Activated CD4-positive, alpha-beta memory T cell treated with anti-CD3 and anti-CD28 coated beads, Interleukin-2, amount 10 ng/mL, durations not matched to agents 7 days and 5 days (primary cell): ENCODE results near the gene PLD3. TPM values are rescaled to one million over a fixed set of nuclear protein-coding genes. Genes with fewer than 3 reads are reported as not detected.
"Not testable (repeated sequence)": the region's sequence is repeated elsewhere in the genome, so short reads cannot be mapped to it uniquely, and the experiment has no call there.

Experiments used
- CTCF ChIA-PET: fragments of 350-600 bp; sonication (Branson Sonifier 250); formaldehyde crosslinking; loops from one replicate; lab custom pipeline; 2021; ENCODE audit warnings: antibody characterized with exemption, inconsistent platforms; lab: Charles Lee
- POLR2A ChIA-PET: fragments of 350-600 bp; sonication (Branson Sonifier 250); formaldehyde crosslinking; loops from one replicate; lab custom pipeline; 2021; ENCODE audit warnings: antibody characterized with exemption; lab: Charles Lee
- DNase-seq: peaks from one replicate; pipeline ENCODE4 v3.0.0-alpha.2; 2020
- H3K27ac Mint-ChIP-seq: one replicate; pipeline ENCODE4 v1.8.0; 2021; ENCODE audit warnings: mild to moderate bottlenecking, mixed read lengths
- H3K27me3 Mint-ChIP-seq: one replicate; pipeline ENCODE4 v1.8.0; 2021; ENCODE audit warnings: mixed read lengths
- H3K36me3 Mint-ChIP-seq: one replicate; pipeline ENCODE4 v1.8.0; 2021; ENCODE audit warnings: low read depth, mixed read lengths
- H3K4me1 Mint-ChIP-seq: one replicate; pipeline ENCODE4 v1.8.0; 2021; ENCODE audit warnings: mixed read lengths
- H3K4me3 Mint-ChIP-seq: one replicate; pipeline ENCODE4 v1.8.0; 2021; ENCODE audit warnings: mild to moderate bottlenecking, mixed read lengths
- H3K9me3 Mint-ChIP-seq: one replicate; pipeline ENCODE4 v1.8.0; 2021; ENCODE audit warnings: mixed read lengths
- total RNA-seq, 2 experiments: library from RNA; stranded (reverse); gene quantifications; one replicate each; pipeline ENCODE4 v1.2.3, GENCODE V29; 2021

Gene PLD3
- total RNA-seq, 2 experiments from 2014 or later, result 92.4 to 100 TPM

DNA sequence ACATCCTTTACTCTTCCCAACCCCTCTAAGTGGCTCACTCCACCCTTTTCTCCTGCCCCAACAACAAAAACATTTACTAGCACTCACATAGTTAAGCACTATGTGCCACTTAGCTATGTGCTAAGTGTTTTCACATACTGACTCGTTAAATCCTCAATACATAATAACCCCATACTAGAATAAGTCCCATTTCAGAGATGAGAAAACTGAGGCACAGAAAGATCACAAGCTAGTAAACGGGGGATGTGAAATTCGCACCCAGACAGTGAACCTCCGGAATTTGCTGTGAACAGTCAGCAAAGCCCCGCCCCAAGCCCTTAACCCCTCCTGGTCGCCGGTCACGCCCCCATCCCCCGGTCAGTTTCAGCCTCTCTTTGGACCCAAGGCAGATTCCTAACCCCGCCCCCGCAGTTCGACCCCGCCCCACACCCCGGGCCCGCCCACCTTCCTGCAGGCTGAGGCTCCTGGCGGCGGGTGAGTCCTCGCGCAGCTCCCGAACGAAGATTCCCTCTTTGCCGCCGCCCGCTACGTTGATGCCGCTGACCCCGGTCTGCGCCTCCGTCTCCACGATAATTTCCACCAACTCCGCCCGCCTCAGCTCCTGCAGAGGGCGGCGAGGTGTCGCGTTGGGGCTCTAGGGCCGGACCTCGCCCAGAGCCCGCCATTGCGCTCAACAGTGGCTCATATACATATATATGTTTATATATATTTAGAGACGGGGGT is 54.9 kb downstream of the PLD3 start:
- Mint-ChIP-seq H3K27ac (peak overlapping the region; percentile 58), H3K4me1 (peaks cover 33% of the 10 kb centered on the region), H3K27me3 (peaks cover 3% of the 10 kb centered on the region), H3K36me3 (no peaks in the 10 kb centered on the region), H3K4me3 (peak overlapping the region; percentile 90), H3K9me3 (no peaks in the 10 kb centered on the region)
- peak; percentile 89 for DNase-seq
- POLR2A ChIA-PET, result interaction anchor here (0.8 to 2.7 kb wide), 10 partner anchors 8 to 374 kb away, joined by 3 to 15 read pairs (median 4); partner anchors contain the start of genes BLVRB, C19orf47, RAB4B and SERTAD1
- CTCF ChIA-PET, result interaction anchor here (0.8 to 3.5 kb wide), 4 partner anchors 17 to 98 kb away, joined by 3 to 25 read pairs (median 4); no protein-coding TSS in a partner anchor

DNA sequence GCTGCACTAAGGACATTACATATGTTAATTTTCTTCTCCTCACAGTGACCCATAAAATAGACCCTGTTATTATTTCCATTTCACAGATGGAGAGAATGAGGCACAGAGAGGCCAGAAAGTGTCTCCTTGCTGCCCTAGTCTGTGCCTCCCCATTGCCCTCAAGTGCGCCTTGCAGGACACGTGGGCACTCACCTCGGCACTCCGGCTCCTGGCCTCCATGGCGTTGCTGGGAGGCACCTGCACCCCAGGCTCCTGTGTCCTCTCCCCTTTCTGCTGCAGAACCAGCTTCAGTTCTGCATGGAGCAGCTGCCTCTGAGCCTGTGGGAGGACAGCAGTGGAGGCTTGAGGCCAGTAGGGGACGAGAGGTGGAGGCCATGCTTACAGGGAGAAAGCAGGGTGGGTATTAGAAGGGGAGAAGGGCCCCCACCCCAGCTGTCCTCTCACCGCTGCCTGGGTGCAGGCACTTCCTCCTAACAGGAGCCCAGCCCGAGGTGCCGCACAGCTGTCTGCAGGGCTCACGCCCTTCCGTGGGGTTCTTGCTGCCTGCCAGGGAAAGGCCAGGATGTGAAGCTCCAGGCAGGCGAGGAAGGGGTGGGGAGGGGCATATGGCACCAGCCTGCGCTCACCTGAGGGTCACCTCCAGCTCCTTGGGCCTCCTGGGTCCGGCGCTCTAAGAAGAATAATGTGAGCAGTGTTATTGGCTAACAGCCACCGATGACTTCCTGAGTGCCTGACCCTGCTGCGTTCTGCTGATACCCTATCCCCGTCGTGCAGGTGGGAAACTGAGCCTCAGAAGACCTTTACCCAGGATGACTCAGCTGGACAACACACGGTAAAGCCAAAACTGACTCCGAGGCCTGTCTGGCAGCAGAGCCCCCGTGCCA is 59.5 kb downstream of the PLD3 start:
- no peak overlapping the region for H3K27ac Mint-ChIP-seq
- no peaks in the 10 kb centered on the region for H3K27me3 Mint-ChIP-seq
- no peaks in the 10 kb centered on the region for H3K9me3 Mint-ChIP-seq
- H3K4me3 Mint-ChIP-seq, result no peak overlapping the region
- no peak for DNase-seq
- peaks cover 21% of the 10 kb centered on the region for H3K4me1 Mint-ChIP-seq
- ChIA-PET CTCF (interaction anchor here (1.1 to 2.5 kb wide), 2 partner anchors 9 to 12 kb away, joined by 5 to 16 read pairs; no protein-coding TSS in a partner anchor), POLR2A (interaction anchor here (0.7 to 2.6 kb wide), 2 partner anchors 13 to 44 kb away, joined by 3 to 14 read pairs; no protein-coding TSS in a partner anchor)
- H3K36me3 Mint-ChIP-seq, result no peaks in the 10 kb centered on the region

DNA sequence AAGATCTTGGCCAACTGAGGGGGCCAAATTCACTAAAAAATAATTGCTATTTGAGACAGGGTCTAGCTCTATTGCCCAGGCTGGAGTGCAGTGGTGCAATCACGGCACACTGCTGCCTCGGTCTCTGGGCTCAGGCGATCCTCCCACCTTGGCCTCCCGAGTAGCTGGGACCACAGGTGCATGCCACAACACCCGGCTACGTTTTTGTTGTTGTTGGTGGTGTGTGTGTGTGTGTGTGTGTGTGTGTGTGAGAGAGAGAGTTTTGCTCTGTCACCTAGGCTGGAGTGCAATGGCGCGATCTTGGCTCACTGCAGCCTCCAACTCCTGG is 60.1 kb downstream of the PLD3 start:
- not testable (repeated sequence) for H3K9me3 Mint-ChIP-seq, H3K27me3 Mint-ChIP-seq, H3K27ac Mint-ChIP-seq, DNase-seq, H3K4me3 Mint-ChIP-seq, H3K36me3 Mint-ChIP-seq
- H3K4me1 Mint-ChIP-seq, result peaks cover 16% of the 10 kb centered on the region
- POLR2A ChIA-PET, result interaction anchor here (2.6 kb wide), 1 partner anchor 12 kb away, joined by 14 read pairs; no protein-coding TSS in a partner anchor
- CTCF ChIA-PET, result interaction anchor here (1.1 to 2.5 kb wide), 2 partner anchors 8 to 12 kb away, joined by 5 to 16 read pairs; no protein-coding TSS in a partner anchor

DNA sequence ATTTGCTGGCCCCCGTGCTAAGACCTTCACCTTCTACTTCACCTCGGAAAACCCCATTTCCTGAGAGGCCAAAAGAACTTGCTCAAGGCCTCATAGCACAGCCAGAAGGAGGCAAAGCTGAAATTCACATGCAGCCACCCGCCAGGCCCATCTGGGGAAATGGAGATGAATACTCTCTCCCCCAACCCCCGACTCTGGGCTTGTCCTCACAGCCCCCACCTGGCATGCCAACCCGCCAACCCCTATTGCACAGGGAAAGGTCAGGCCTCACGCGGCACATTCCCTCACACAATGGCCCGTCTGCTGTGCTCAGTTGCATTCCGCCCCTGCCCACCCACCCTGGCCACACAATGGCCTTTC is 61.5 kb downstream of the PLD3 start:
- POLR2A ChIA-PET, result no interaction called here
- H3K4me1 Mint-ChIP-seq, result peaks cover 11% of the 10 kb centered on the region

DNA sequence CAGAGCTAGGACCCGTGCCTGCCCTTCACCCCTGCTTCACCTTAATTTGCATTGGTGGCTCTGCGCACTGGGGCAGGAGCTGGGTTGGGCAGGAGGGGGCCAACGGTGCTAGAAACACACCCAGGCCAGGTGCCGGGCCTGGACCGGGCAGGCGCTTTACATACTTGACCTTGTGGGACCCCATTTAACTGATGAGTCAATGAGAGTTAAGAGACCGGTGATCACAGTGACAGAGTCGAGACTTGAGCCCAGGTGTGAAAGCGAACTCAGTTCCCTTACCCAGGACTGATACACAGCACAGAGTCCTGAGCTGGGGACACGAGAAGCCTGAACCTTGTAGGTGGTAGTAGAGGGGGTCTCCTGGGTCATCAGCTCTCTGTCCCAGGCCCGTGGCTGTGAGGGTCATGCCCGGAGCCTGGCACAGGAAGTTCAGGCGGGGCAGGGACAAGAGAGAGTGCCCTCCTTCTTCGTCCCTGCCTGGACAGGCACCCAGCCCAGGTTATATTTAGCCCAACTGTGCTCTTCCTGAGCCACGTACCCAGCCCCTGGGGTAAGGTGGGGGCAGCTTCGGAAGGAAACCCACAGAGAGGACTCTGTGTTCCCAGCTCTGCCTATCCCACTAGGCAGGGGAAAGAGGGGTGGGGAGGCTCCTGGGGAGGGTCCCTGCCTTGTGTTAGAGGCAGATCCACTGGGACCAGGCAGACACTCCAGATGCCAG is 62.8 kb downstream of the PLD3 start:
- Mint-ChIP-seq H3K4me3 (no peak overlapping the region), H3K27me3 (peaks cover 1% of the 10 kb centered on the region), H3K4me1 (peaks cover 16% of the 10 kb centered on the region), H3K36me3 (no peaks in the 10 kb centered on the region), H3K27ac (no peak overlapping the region), H3K9me3 (no peaks in the 10 kb centered on the region)
- DNase-seq, result no peak
- ChIA-PET CTCF (interaction anchor here (1.2 to 1.8 kb wide), 3 partner anchors 10 to 140 kb away, joined by 3 to 10 read pairs (median 4); partner anchors contain the start of gene SERTAD1), POLR2A (interaction anchor here (1.2 kb wide), 1 partner anchor 9 kb away, joined by 4 read pairs; no protein-coding TSS in a partner anchor)

More for the DNA sequence above, 61.5 kb downstream of the PLD3 start:
- H3K36me3 Mint-ChIP-seq, result no peaks in the 10 kb centered on the region
- CTCF ChIA-PET, result interaction anchor here (1.3 to 2.5 kb wide), 2 partner anchors 10 to 16 kb away, joined by 3 to 16 read pairs; partner anchors contain the start of gene SERTAD1
- H3K9me3 Mint-ChIP-seq, result no peaks in the 10 kb centered on the region
- no peak overlapping the region for H3K27ac Mint-ChIP-seq
- no peak overlapping the region for H3K4me3 Mint-ChIP-seq
- peaks cover 1% of the 10 kb centered on the region for H3K27me3 Mint-ChIP-seq
- DNase-seq, result no peak

DNA sequence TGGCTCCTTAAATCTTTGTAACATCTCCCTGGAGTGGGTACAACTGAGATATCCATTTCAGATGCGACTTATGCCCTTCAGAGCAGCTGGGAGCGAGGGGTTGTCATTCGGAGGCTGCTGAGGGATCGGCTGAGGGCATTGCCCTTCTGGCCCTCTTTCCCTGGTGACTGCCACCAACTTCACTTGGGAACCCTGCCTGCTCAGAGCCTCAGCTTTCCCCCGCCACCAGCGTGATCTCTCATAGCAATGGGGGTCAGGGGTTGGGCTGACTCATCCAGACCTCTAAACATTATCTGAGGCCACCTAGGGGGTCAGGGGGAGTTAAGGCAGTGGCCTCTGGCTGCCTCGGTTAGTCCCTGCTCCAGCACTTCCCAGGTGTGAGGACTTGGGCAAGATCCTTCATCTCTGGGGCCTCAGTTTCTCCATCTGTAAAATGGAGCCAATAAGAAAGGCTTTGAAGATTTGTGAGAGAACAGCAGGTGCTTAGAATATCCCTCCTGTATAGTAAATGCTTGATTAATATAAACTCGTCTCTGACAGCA is 63.5 kb downstream of the PLD3 start:
- POLR2A ChIA-PET, result interaction anchor here (1.2 kb wide), 1 partner anchor 10 kb away, joined by 5 read pairs; no protein-coding TSS in a partner anchor
- Mint-ChIP-seq H3K36me3 (no peaks in the 10 kb centered on the region), H3K4me1 (peaks cover 22% of the 10 kb centered on the region), H3K27me3 (peaks cover 1% of the 10 kb centered on the region), H3K27ac (no peak overlapping the region), H3K4me3 (no peak overlapping the region), H3K9me3 (no peaks in the 10 kb centered on the region)
- DNase-seq, result no peak
- CTCF ChIA-PET, result interaction anchor here (0.8 to 1.8 kb wide), 3 partner anchors 9 to 14 kb away, joined by 4 to 10 read pairs (median 4); partner anchors contain the start of gene SERTAD1

DNA sequence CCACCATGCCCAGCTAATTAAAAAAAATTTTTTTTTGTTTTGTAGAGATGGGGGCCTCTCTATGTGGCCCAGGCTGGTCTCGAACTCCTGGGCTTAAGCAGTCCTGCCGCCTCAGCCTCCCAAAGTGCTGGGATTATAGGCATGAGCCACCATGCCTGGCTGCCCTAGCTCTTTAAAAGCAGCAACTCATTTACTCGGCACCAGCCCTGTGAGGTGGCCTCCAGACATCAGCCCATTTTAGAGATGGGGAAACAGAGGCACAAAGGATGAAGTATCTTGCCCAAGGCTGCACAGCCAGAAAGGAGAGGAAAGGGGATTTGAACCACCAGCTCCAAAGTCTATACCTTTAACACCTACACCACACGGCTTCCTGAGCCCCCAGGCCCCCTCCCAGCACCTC is 64.4 kb downstream of the PLD3 start:
- ChIA-PET POLR2A (interaction anchor here (1.2 to 1.4 kb wide), 2 partner anchors 9 to 30 kb away, joined by 3 to 5 read pairs; no protein-coding TSS in a partner anchor), CTCF (interaction anchor here (0.8 to 1.9 kb wide), 3 partner anchors 8 to 13 kb away, joined by 4 to 5 read pairs (median 4); partner anchors contain the start of gene SERTAD1)
- H3K9me3 Mint-ChIP-seq, result no peaks in the 10 kb centered on the region
- no peak overlapping the region for H3K4me3 Mint-ChIP-seq
- H3K27me3 Mint-ChIP-seq, result peaks cover 1% of the 10 kb centered on the region
- H3K36me3 Mint-ChIP-seq, result no peaks in the 10 kb centered on the region
- no peak for DNase-seq
- no peak overlapping the region for H3K27ac Mint-ChIP-seq
- peaks cover 26% of the 10 kb centered on the region for H3K4me1 Mint-ChIP-seq

DNA sequence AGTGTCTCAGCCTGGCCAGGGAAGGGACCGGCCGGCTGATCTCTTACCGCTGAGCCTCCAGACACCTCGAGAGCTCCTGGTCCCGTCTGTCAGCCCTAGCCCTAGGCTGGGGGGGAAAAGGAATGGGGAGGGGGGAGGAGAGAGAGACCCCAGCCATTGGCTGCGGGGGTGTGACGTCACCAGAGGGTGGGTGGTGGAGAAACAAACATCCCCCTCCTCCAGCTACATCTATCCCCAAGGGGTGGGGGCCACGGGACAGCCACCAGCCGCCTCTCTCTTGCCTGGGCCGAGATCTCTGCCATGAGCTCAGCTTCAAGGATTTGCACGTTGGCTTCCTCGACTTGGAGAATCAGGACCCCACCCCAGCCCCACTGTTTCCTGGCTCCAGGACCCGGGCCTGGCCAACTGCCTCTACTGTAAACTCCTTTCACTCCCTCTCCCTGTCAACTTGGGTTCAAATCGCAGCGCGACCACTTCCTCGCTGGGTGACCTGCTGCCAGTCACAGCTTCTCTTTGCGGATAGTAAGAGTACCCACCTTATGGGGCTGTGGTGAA is 64.9 kb downstream of the PLD3 start, which contains the start of gene PRX:
TSS of gene PRX (minus strand) at position 88 of the 555 bp plus-strand sequence. CDS start 5,446 bp downstream, outside the sequence.
- Mint-ChIP-seq H3K36me3 (no peaks in the 10 kb centered on the region), H3K4me3 (no peak within 1 kb of the TSS), H3K4me1 (peaks cover 26% of the 10 kb centered on the region), H3K9me3 (no peaks in the 10 kb centered on the region), H3K27me3 (peaks cover 1% of the 10 kb centered on the region), H3K27ac (no peak within 1 kb of the TSS)
- ChIA-PET POLR2A (interaction anchor here (1.2 to 1.4 kb wide), 2 partner anchors 8 to 30 kb away, joined by 3 to 5 read pairs; no protein-coding TSS in a partner anchor), CTCF (interaction anchor here (1.9 kb wide), 1 partner anchor 11 kb away, joined by 5 read pairs; no protein-coding TSS in a partner anchor)
- no peak for DNase-seq

DNA sequence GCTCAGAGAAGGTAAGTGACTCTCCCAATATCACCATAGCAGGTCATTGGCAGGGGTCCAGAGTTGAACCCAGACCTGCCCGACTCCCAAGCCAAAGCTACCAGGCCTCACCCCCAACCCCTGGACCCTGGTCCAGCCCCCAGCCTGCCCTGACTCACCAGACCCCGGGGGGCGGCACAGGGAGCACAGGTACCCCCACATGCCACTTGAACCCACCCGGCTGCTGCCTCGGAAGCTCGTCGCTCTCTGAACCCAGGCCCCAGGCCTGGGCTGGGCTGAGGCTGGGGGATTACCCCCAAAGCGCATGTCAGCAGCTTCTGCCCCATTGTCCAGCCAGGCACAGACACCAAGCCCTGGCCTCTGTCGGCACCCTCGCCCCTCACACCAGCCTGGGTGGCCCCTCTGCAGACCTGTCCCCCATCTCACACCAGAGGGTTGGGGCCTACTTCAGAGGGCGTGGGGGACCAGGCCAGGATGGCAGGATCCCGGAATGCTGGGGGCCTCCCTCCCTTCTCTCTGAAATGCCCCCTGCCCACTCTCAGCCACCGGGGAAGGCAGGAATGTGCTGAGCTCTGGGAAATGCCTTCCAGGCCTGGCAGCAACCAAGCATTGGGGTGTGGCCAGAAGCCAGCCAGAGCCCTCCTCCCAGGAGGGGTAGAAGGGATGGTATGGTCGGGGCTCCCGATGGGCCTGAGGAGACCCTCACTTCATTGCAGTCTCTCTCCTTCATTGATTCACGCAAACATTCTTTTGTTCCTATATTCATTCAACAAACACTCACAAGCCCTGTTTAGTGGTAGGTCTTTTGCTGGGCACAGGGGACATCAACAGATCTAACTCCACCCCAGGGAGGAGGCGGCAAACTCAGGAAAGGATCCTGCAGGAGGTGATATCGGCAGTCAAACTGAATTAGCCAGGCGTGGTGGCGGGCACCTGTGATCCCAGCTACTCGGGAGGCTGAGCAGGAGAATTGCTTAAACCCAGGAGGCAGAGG is 66.3 kb downstream of the PLD3 start:
- H3K27me3 Mint-ChIP-seq, result peaks cover 1% of the 10 kb centered on the region
- H3K9me3 Mint-ChIP-seq, result no peaks in the 10 kb centered on the region
- CTCF ChIA-PET, result interaction anchor here (1.9 kb wide), 1 partner anchor 10 kb away, joined by 5 read pairs; no protein-coding TSS in a partner anchor
- no peak overlapping the region for H3K4me3 Mint-ChIP-seq
- H3K27ac Mint-ChIP-seq, result no peak overlapping the region
- H3K36me3 Mint-ChIP-seq, result no peaks in the 10 kb centered on the region
- peaks cover 33% of the 10 kb centered on the region for H3K4me1 Mint-ChIP-seq
- POLR2A ChIA-PET, result interaction anchor here (1.0 kb wide), 1 partner anchor 29 kb away, joined by 3 read pairs; no protein-coding TSS in a partner anchor
- no peak for DNase-seq

DNA sequence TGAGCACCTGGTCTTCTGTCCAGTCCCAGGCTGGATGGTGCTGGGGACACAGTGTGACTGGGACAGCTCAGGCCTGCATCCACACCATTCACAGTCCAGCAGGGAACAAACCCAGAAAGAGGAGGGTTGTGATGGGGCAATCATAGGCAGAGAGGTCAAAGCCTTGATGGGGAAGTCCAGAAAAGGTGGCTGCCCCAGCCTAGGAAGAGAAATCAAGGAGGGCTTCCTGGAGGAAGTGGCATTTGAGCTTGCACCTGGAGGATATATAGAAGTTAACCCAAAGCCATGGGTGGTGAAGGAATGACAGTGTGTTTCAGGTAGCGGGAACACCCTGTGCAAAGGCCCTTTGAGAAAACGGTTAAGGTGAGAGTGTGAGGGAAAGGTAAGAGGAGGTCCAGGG is 67.3 kb downstream of the PLD3 start:
- H3K27me3 Mint-ChIP-seq, result peaks cover 1% of the 10 kb centered on the region
- peak overlapping the region; percentile 2 for H3K27ac Mint-ChIP-seq
- no peaks in the 10 kb centered on the region for H3K9me3 Mint-ChIP-seq
- DNase-seq, result no peak
- peaks cover 35% of the 10 kb centered on the region for H3K4me1 Mint-ChIP-seq
- ChIA-PET CTCF (interaction anchor here (1.3 to 1.5 kb wide), 2 partner anchors 8 to 50 kb away, joined by 3 to 5 read pairs; partner anchors contain the start of gene BLVRB), POLR2A (interaction anchor here (1.2 kb wide), 1 partner anchor 13 kb away, joined by 4 read pairs; no protein-coding TSS in a partner anchor)
- H3K4me3 Mint-ChIP-seq, result no peak overlapping the region
- no peaks in the 10 kb centered on the region for H3K36me3 Mint-ChIP-seq
